GM12874 (cell line): Measurements from ENCODE around the gene ASNS.

ENCODE experiments used
- CTCF ChIP-seq: IDR thresholded peaks from 2 replicates; pipeline ENCODE4 v1.5.1; 2011; ENCODE audit warnings: low read depth, mild to moderate bottlenecking, control low read depth, low read length, moderate library complexity; ENCODE audit not compliant: insufficient read depth

Gene ASNS

GRCh38 chr7:97842006-97842405 is 30.2 kb downstream of the ASNS start:
- TF ChIP-seq CTCF: no peak

GRCh38 chr7:97835296-97836138 is 36.7 kb downstream of the ASNS start:
- TF ChIP-seq CTCF: peak; percentile 43; the same call in 1 of the 2 replicates

- TF ChIP-seq CTCF: no peak
Measured at GRCh38 chr7:97819161-97819560, 53.0 kb downstream of the ASNS start.

GRCh38 chr7:97818066-97818663 is 54.0 kb downstream of the ASNS start:
- TF ChIP-seq CTCF: no peak
